AG04450 (cell line): ENCODE measurements around the gene JMJD7. TPM values are rescaled to one million over a fixed set of nuclear protein-coding genes. Genes with fewer than 3 reads are reported as not detected.

Source experiments
- CTCF ChIA-PET: fragments of 300-600, 350-600 bp; formaldehyde crosslinking; extraction: SDS; loops from one replicate; lab custom pipeline; 2022; ENCODE audit warnings: antibody characterized with exemption, inconsistent platforms; lab: Charles Lee
- POLR2A ChIA-PET: fragments of 350-600 bp; formaldehyde crosslinking; extraction: SDS; loops from one replicate; lab custom pipeline; 2021; ENCODE audit warnings: antibody characterized with exemption, inconsistent platforms; lab: Yijun Ruan, JAX
- DNase-seq: peaks from one replicate; pipeline ENCODE4 v3.0.0-alpha.2; 2011; ENCODE audit warnings: low read depth, low spot score
- H3K27ac ChIP-seq: one replicate; pipeline ENCODE4 v1.5.1; 2012; ENCODE audit warnings: low read depth, low read length, control low read depth
- H3K27me3 ChIP-seq: one replicate; pipeline ENCODE4 v1.6.0; 2012; ENCODE audit warnings: low read length; ENCODE audit not compliant: control insufficient read depth, insufficient read depth
- H3K4me3 ChIP-seq: 2 replicates; pipeline ENCODE4 v1.5.1; 2011; ENCODE audit warnings: mild to moderate bottlenecking, low read depth, low read length, control low read depth
- H3K9me3 ChIP-seq: 2 replicates; pipeline ENCODE4 v1.5.1; 2012; ENCODE audit warnings: low read length; ENCODE audit not compliant: control insufficient read depth, insufficient read depth
- CTCF ChIP-seq: IDR thresholded peaks from 2 replicates; pipeline ENCODE4 v1.5.1; 2011; ENCODE audit warnings: low read depth, low read length, control low read depth, inconsistent platforms
- polyA plus RNA-seq: library from polyadenylated mRNA; depleted of rRNA; stranded (reverse); fragments of >200 nt; gene quantifications from 2 replicates; pipeline ENCODE4 v1.2.3, GENCODE V29; 2011

Gene JMJD7
- polyA plus RNA-seq, 1 experiment: 5.1 TPM

DNA sequence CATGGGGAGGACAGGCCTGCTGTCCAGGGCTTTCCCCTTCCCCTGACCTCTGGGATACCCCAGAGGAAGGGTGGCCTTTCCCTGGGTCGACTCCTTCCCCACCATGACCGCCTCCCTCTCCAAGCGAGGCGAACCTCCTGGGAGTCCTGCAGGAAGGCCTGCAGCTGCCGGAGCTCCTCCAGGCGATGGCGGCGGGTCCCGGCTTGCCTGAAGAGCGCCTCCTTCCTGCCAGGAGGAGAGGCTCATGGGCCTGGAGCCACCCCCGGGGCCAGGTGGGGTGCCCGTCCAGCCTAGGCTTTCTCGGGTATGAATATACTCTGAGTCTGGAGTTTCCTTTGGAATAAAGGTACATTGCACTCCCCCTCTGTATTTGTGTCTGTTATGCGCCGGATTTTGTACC lies 30.9 kb downstream of the JMJD7 start:
- Histone ChIP-seq H3K27me3 (peaks cover 18% of the 10 kb centered on the region), H3K27ac (no peak overlapping the region), H3K4me3 (no peak overlapping the region), H3K9me3 (no peaks in the 10 kb centered on the region; the same call in 1 of the 2 replicates)
- TF ChIP-seq CTCF: no peak
- no peak for DNase-seq
- CTCF ChIA-PET: no interaction called here
- POLR2A ChIA-PET: no interaction called here

DNA sequence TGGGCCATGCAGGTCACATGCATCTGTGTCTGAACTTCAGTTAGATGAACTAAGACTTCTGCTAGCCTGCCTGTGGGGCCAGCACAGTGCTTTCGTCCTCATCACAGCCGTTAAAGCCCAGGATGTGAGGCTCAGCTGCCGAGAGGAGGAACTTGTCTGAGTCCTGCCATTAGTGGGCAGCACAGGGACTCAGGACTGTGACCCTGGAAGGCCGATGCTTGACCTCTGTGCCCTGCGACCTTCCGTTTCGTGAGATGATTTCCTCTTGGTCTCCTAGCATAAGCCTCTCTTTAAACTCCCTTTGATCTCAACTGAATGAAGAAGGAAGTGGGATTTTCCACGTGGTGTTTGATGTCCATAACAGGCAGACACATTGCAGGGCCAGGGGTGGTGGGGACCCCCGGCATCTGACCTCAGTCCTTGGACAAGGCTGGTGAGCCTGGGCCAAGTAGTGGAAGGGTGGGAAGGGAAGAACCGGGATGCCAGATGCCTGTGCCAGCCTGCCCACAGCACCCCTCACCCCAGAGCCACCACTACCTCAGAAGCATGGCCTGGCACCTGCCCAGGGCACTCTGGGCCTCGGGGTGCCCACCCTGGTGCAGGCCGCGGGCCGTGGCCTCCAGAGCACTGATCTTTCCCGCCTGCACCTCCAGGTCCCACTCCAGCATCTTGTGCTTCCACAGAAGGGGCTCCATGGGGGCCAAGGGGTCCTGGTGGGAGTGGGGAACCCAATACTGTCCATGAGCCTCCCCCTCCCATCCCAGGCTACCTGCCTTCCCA lies 32.3 kb downstream of the JMJD7 start:
- ChIA-PET POLR2A (no interaction called here), CTCF (interaction anchor here (0.6 kb wide), 1 partner anchor 989 kb away, joined by 3 read pairs; no protein-coding TSS in a partner anchor)
- TF ChIP-seq CTCF: no peak
- no peak for DNase-seq
- no peaks in the 10 kb centered on the region; the same call in 1 of the 2 replicates for H3K9me3 ChIP-seq
- H3K4me3 ChIP-seq: no peak overlapping the region
- no peak overlapping the region for H3K27ac ChIP-seq
- peaks cover 19% of the 10 kb centered on the region for H3K27me3 ChIP-seq

DNA sequence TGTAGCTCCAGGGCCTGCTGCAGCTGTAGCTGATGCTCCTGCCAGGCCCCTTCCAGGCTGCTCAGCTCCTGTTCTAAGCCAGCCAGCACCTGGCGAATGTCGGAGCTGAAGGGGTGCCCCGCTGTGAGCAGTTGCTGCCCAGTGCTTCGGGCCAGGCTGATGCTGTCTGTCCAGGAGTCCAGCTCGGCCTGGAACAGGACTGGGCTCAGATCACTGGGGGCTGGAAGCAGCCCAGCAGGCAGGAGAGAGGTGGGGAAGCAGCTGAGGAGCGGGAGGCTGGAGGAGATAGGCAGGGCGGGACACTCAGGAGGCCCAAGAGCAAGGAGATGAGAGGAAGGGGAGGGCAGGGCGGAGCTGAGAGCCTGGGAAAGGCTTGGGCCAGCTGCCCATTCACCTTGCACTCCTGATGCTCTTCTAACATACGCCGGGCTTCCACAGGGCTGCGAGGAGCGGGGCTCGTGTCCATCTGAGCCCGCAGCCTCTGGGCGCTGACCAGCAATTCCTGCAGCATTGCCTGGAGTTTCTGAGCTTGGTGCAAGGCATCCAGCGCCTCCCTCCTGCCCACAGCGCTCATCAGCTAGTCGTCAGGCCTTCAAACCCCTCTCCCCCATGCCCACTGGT lies 34.0 kb downstream of the JMJD7 start:
- CTCF ChIA-PET: no interaction called here
- POLR2A ChIA-PET: interaction anchor here (0.7 to 1.3 kb wide), 3 partner anchors 10 to 15 kb away, joined by 3 read pairs; no protein-coding TSS in a partner anchor

DNA sequence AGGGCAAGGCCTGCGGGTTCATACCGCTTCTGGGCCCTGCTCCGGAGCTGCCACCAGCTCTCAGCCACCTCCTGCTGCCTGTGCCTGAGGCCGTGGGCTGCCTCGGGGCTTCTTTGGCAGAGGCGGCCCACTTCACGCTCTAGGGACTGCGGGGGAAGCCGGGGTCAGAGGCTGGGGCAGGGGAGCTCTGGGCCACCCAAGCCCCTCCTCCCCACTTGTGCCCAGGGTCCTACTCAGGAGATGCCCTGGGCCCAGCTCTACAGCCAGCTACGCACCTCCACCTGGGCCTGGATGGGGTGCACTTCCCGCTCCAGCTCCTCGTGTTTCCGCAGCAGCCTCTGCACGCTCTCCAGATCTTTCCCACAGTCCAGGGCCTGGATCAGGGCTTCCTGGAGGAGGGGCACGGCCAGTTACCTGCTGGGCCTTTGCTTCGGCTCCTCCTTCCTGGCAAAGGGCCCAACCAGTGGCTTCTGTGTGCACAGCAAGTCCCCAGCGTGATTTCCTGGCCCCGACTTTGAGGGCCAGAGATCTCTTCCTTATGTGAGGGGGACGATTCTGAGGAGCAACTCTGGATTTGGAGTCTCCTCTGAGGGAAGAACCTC lies 34.7 kb downstream of the JMJD7 start:
- ChIA-PET POLR2A (no interaction called here), CTCF (no interaction called here)
- peaks cover 22% of the 10 kb centered on the region for H3K27me3 ChIP-seq

More for the DNA sequence above, 34.0 kb downstream of the JMJD7 start:
- Histone ChIP-seq H3K27me3 (peaks cover 22% of the 10 kb centered on the region), H3K27ac (no peak overlapping the region), H3K9me3 (no peaks in the 10 kb centered on the region; the same call in 1 of the 2 replicates), H3K4me3 (no peak overlapping the region)
- DNase-seq: no peak
- no peak for TF ChIP-seq CTCF

More for the DNA sequence above, 34.7 kb downstream of the JMJD7 start:
- no peak for TF ChIP-seq CTCF
- no peak for DNase-seq
- no peak overlapping the region for H3K27ac ChIP-seq
- H3K9me3 ChIP-seq: no peaks in the 10 kb centered on the region; the same call in 1 of the 2 replicates
- no peak overlapping the region for H3K4me3 ChIP-seq
